ENCODE measurements around the gene FBRS.

The FBRS gene

GRCh38 chr16:30698816-30699614 lies 40.8 kb downstream of the FBRS start, which contains the start of gene SRCAP (continued):
- peak; percentile 94 for TF ChIP-seq EGR2 (tag by site-specific recombination; IDR thresholded peaks at IDR 0.05; ENCODE audit: low read depth)
- no peak for TF ChIP-seq ZNF16 (tag by site-specific recombination; IDR thresholded peaks at IDR 0.05; ENCODE audit: low read depth)
- TF ChIP-seq HOXC10 (CRISPR knock-in tag; IDR thresholded peaks at IDR 0.05), result peak; percentile 80
- 0 out of 2 replicates have a peak, but pooled peaks have one; percentile 2 for TF ChIP-seq ZSCAN16 (tag by site-specific recombination; IDR thresholded peaks at IDR 0.05)
- TF ChIP-seq ZNF473 (tag by site-specific recombination; IDR thresholded peaks at IDR 0.05), result no peak
- TF ChIP-seq AEBP2 (tag by site-specific recombination; IDR thresholded peaks at IDR 0.05; ENCODE audit: borderline replicate concordance), result no peak
- peak; percentile 14; the same call in 1 of the 2 replicates for TF ChIP-seq KLF17 (tag by site-specific recombination; IDR thresholded peaks at IDR 0.05)
- TF ChIP-seq ZNF175 (tag by site-specific recombination; IDR thresholded peaks at IDR 0.05), result no peak
- TF ChIP-seq ZNF2 (tag by site-specific recombination; IDR thresholded peaks at IDR 0.05), result peak; percentile 5; the same call in 1 of the 2 replicates
- TF ChIP-seq ZSCAN30 (tag by site-specific recombination; IDR thresholded peaks at IDR 0.05), result 0 out of 2 replicates have a peak, but pooled peaks have one; percentile 21
- TF ChIP-seq ZSCAN5A (tag by site-specific recombination; IDR thresholded peaks at IDR 0.05), result peak; percentile 67; the same call in 1 of the 2 replicates
- TF ChIP-seq ZNF274 (IDR thresholded peaks at IDR 0.05; ENCODE audit: low read length), result no peak
- no peak for TF ChIP-seq ZNF274 (tag by site-specific recombination; IDR thresholded peaks at IDR 0.05; ENCODE audit: borderline replicate concordance)
- peak; percentile 99 for TF ChIP-seq ZBTB7A (tag by site-specific recombination; IDR thresholded peaks at IDR 0.05; ENCODE audit: low read depth)
- peak; percentile 81 for TF ChIP-seq GLIS2 (tag by site-specific recombination; IDR thresholded peaks at IDR 0.05)
- peak; percentile 75; the same call in 1 of the 2 replicates for TF ChIP-seq PRDM1 (tag by site-specific recombination; IDR thresholded peaks at IDR 0.05)
- TF ChIP-seq ZBTB21 (tag by site-specific recombination; IDR thresholded peaks at IDR 0.05), result peak; percentile 64; the same call in 1 of the 2 replicates
- peak; percentile 27 for TF ChIP-seq PRDM4 (tag by site-specific recombination; IDR thresholded peaks at IDR 0.05)
- TF ChIP-seq FEZF1 (tag by site-specific recombination; IDR thresholded peaks at IDR 0.05), result 0 out of 2 replicates have a peak, but pooled peaks have one; percentile 16
- TF ChIP-seq INSM2 (tag by site-specific recombination; IDR thresholded peaks at IDR 0.05), result 0 out of 2 replicates have a peak, but pooled peaks have one; percentile 66
- TF ChIP-seq ZNF776 (tag by site-specific recombination; IDR thresholded peaks at IDR 0.05; ENCODE audit: borderline replicate concordance), result no peak
- peak; percentile 69 for TF ChIP-seq ZBTB48 (tag by site-specific recombination; IDR thresholded peaks at IDR 0.05)
- peak; percentile 4; the same call in 1 of the 2 replicates for TF ChIP-seq ZNF585B (tag by site-specific recombination; IDR thresholded peaks at IDR 0.05)
- peak; percentile 93 for TF ChIP-seq ZNF518A (tag by site-specific recombination; conservative IDR thresholded peaks at IDR 0.05; ENCODE audit: low read depth)

All from HEK293 (cell line).